Stimulated activated CD4-positive, alpha-beta T cell treated with anti-CD3 and anti-CD28 coated beads, Interleukin-4, amount 100 ng/mL, for 48 hours (primary cell): ENCODE results near the gene FAM181A.

ENCODE experiments used
- DNase-seq, 2 donors: peaks; one replicate each; pipeline ENCODE4 v3.0.0-alpha.2; 2020; ENCODE audit warnings: low read depth in 2 of 2

The FAM181A gene

GRCh38 chr14:93929048-93929535 is 1.9 kb downstream of the FAM181A start:
- DNase-seq: no peak

- no peak for DNase-seq
Measured at GRCh38 chr14:93929657-93930056, 2.5 kb downstream of the FAM181A start.

GRCh38 chr14:93930296-93930988 is 3.3 kb downstream of the FAM181A start:
- no peak for DNase-seq

- no peak for DNase-seq
Measured at GRCh38 chr14:93930989-93931307, 3.8 kb downstream of the FAM181A start.

GRCh38 chr14:93932642-93933041 is 5.5 kb downstream of the FAM181A start:
- no peak for DNase-seq

- DNase-seq: no peak
Measured at GRCh38 chr14:93935213-93935612, 8.1 kb downstream of the FAM181A start.

- DNase-seq: no peak
Measured at GRCh38 chr14:93936245-93936644, 9.1 kb downstream of the FAM181A start.

- no peak for DNase-seq
Measured at GRCh38 chr14:93936926-93937325, 9.8 kb downstream of the FAM181A start.

- DNase-seq: no peak
Measured at GRCh38 chr14:93937519-93937918, 10.4 kb downstream of the FAM181A start.

GRCh38 chr14:93938751-93939303 is 11.7 kb downstream of the FAM181A start:
- DNase-seq: no peak

GRCh38 chr14:93939304-93940229 is 12.4 kb downstream of the FAM181A start:
- peak; percentile 87 to 93 for DNase-seq

- DNase-seq: no peak
Measured at GRCh38 chr14:93940437-93940836, 13.3 kb downstream of the FAM181A start.

GRCh38 chr14:93941293-93941910 is 14.3 kb downstream of the FAM181A start:
- no peak for DNase-seq

GRCh38 chr14:93943052-93943451 is 15.9 kb downstream of the FAM181A start:
- DNase-seq: no peak

- DNase-seq: no peak
Measured at GRCh38 chr14:93943930-93944329, 16.8 kb downstream of the FAM181A start.

- DNase-seq: no peak
Measured at GRCh38 chr14:93944348-93945069, 17.4 kb downstream of the FAM181A start.

- no peak for DNase-seq
Measured at GRCh38 chr14:93945070-93945399, 17.9 kb downstream of the FAM181A start.

- no peak for DNase-seq
Measured at GRCh38 chr14:93946104-93946503, 19.0 kb downstream of the FAM181A start.

GRCh38 chr14:93946541-93947090 is 19.5 kb downstream of the FAM181A start:
- DNase-seq: no peak

GRCh38 chr14:93947282-93947681 is 20.1 kb downstream of the FAM181A start:
- DNase-seq: no peak

GRCh38 chr14:93949511-93950075 is 22.4 kb downstream of the FAM181A start:
- DNase-seq: no peak
